SK-N-SH (cell line): Measurements from ENCODE around the gene SLC25A30. TPM values are rescaled to one million over a fixed set of nuclear protein-coding genes. Genes with fewer than 3 reads are reported as not detected.

Experiments used
- CTCF ChIA-PET: fragments of 300-600, 350-600 bp; formaldehyde crosslinking; extraction: SDS; loops from one replicate; lab custom pipeline; 2021; lab: Yijun Ruan, JAX
- POLR2A ChIA-PET: fragments of 350-600 bp; sonication (Branson Sonifier 250); formaldehyde crosslinking; extraction: SDS; loops from one replicate; lab custom pipeline; 2020; ENCODE audit warnings: antibody characterized with exemption, inconsistent platforms; lab: Yijun Ruan, JAX
- DNase-seq: peaks from one replicate; pipeline ENCODE4 v3.0.0; 2012
- H2AFZ ChIP-seq: fragments of 200-600 bp; sonication (generic); 2 replicates; pipeline ENCODE4 v1.8.1; 2016; ENCODE audit warnings: antibody characterized with exemption, mild to moderate bottlenecking, low read depth
- H3F3A ChIP-seq: fragments of 200-600 bp; sonication (generic); replicated peaks from 2 replicates; pipeline ENCODE3; 2016; ENCODE audit warnings: antibody characterized with exemption, mild to moderate bottlenecking; ENCODE audit not compliant: insufficient read depth
- H3K27ac ChIP-seq, 2 experiments: fragments of 200-500 bp in 1 of 2; fragments of 200-600 bp in 1 of 2; sonication (Bioruptor generic) in 1 of 2; sonication (generic), shearing (Covaris generic) in 1 of 2; 2 replicates each; pipeline versions ENCODE4 v1.5.1 to v1.6.1; 2014 to 2016; ENCODE audit warnings: low read depth in 2 of 2, inconsistent platforms in 1 of 2, low read length in 1 of 2, mild to moderate bottlenecking in 1 of 2, mixed read lengths in 1 of 2
- H3K27me3 ChIP-seq: fragments of 200-600 bp; sonication (generic), shearing (Covaris generic); 2 replicates; pipeline ENCODE4 v1.6.1; 2016; ENCODE audit warnings: mixed run types; ENCODE audit not compliant: insufficient read depth
- H3K36me3 ChIP-seq, 2 experiments: fragments of 200-500 bp in 1 of 2; fragments of 200-600 bp in 1 of 2; sonication (Bioruptor generic) in 1 of 2; sonication (generic) in 1 of 2; replicated peaks in 1 of 2; 2 replicates each; pipeline versions ENCODE3 to v1.5.1; 2014 to 2016; ENCODE audit warnings: low read length in 1 of 2, mild to moderate bottlenecking in 1 of 2; ENCODE audit not compliant: insufficient read depth in 2 of 2, control insufficient read depth in 1 of 2
- H3K4me1 ChIP-seq, 2 experiments: fragments of 200-500 bp in 1 of 2; fragments of 200-600 bp in 1 of 2; sonication (Bioruptor generic) in 1 of 2; sonication (generic), shearing (Covaris generic) in 1 of 2; 2 replicates each; pipeline versions ENCODE4 v1.5.1 to v1.6.1; 2014 to 2016; ENCODE audit warnings: low read depth in 1 of 2, low read length in 1 of 2, mixed run types in 1 of 2; ENCODE audit not compliant: insufficient read depth in 2 of 2, control insufficient read depth in 1 of 2
- H3K4me2 ChIP-seq: fragments of 200-600 bp; sonication (generic), shearing (Covaris generic); 2 replicates; pipeline ENCODE4 v1.6.1; 2017; ENCODE audit warnings: mixed run types
- H3K4me3 ChIP-seq, 2 experiments: fragments of 200-500 bp in 1 of 2; fragments of 200-600 bp in 1 of 2; sonication (Bioruptor generic) in 1 of 2; sonication (generic), shearing (Covaris generic) in 1 of 2; 2 replicates each; pipeline versions ENCODE4 v1.5.1 to v1.8.1; 2014 to 2016; ENCODE audit warnings: low read depth in 2 of 2, inconsistent platforms in 1 of 2, low read length in 1 of 2, mild to moderate bottlenecking in 1 of 2, mixed read lengths in 1 of 2, moderate library complexity in 1 of 2
- H3K79me2 ChIP-seq: fragments of 200-600 bp; sonication (generic); 2 replicates; pipeline ENCODE4 v1.8.1; 2017; ENCODE audit warnings: mild to moderate bottlenecking; ENCODE audit not compliant: insufficient read depth
- H3K9ac ChIP-seq: fragments of 200-600 bp; sonication (generic); 2 replicates; pipeline ENCODE4 v1.6.1; 2017; ENCODE audit warnings: mixed run types
- H3K9me2 ChIP-seq: fragments of 200-600 bp; sonication (generic); 2 replicates; pipeline ENCODE4 v1.6.1; 2017; ENCODE audit warnings: mixed run types
- H3K9me3 ChIP-seq: fragments of 200-600 bp; sonication (generic); 2 replicates; pipeline ENCODE4 v1.6.1; 2017; ENCODE audit warnings: mixed run types, mild to moderate bottlenecking, moderate library complexity
- H4K20me1 ChIP-seq: fragments of 200-600 bp; sonication (generic); 2 replicates; pipeline ENCODE4 v1.6.1; 2017; ENCODE audit warnings: mild to moderate bottlenecking, mixed run types; ENCODE audit not compliant: insufficient read depth
- ELF1 ChIP-seq: IDR thresholded peaks from 2 replicates; pipeline ENCODE4 v1.4.0; 2012
- EP300 ChIP-seq, 2 experiments: IDR thresholded peaks; 2 replicates each; pipeline versions ENCODE4 v1.4.0 to v1.6.1; 2012; ENCODE audit warnings: borderline replicate concordance in 1 of 2, low read depth in 1 of 2, low read length in 1 of 2
- FOSL2 ChIP-seq: IDR thresholded peaks from 2 replicates; pipeline ENCODE4 v1.4.0; 2012; ENCODE audit warnings: low read depth, mild to moderate bottlenecking, moderate library complexity, borderline replicate concordance
- FOXJ3 ChIP-seq: sonication (generic); formaldehyde crosslinking; IDR thresholded peaks from 2 replicates; pipeline ENCODE4 v1.5.1; 2020; ENCODE audit warnings: mild to moderate bottlenecking, missing genetic modification reagents
- FOXM1 ChIP-seq: IDR thresholded peaks from 2 replicates; pipeline ENCODE4 v1.4.0; 2012; ENCODE audit warnings: low read depth, mild to moderate bottlenecking
- GABPA ChIP-seq: IDR thresholded peaks from 2 replicates; pipeline ENCODE4 v1.4.0; 2012; ENCODE audit warnings: low read depth, mild to moderate bottlenecking
- IRF3 ChIP-seq: fragments of 150-350 bp; IDR thresholded peaks from 2 replicates; pipeline ENCODE4 v1.6.1; 2016; ENCODE audit warnings: mild to moderate bottlenecking, low read depth, low read length
- MEF2A ChIP-seq: IDR thresholded peaks from 2 replicates; pipeline ENCODE4 v1.4.0; 2012; ENCODE audit warnings: low read depth, borderline replicate concordance
- NFIC ChIP-seq: IDR thresholded peaks from 2 replicates; pipeline ENCODE4 v1.4.0; 2012; ENCODE audit warnings: borderline replicate concordance
- POLR2AphosphoS5 ChIP-seq: IDR thresholded peaks from 2 replicates; pipeline ENCODE4 v1.6.1; 2012; ENCODE audit warnings: low read depth, low read length
- RAD21 ChIP-seq: IDR thresholded peaks from 2 replicates; pipeline ENCODE4 v1.6.1; 2012; ENCODE audit warnings: mild to moderate bottlenecking, low read length
- RCOR1 ChIP-seq: fragments of 150-350 bp; IDR thresholded peaks from 2 replicates; pipeline ENCODE4 v1.6.1; 2017; ENCODE audit warnings: antibody characterized with exemption, low read length
- RXRA ChIP-seq: IDR thresholded peaks from 2 replicates; pipeline ENCODE4 v1.4.0; 2012; ENCODE audit warnings: low read depth, mild to moderate bottlenecking, borderline replicate concordance
- SIN3A ChIP-seq: IDR thresholded peaks from 2 replicates; pipeline ENCODE4 v1.6.1; 2012; ENCODE audit warnings: low read depth, mild to moderate bottlenecking, low read length, moderate library complexity, borderline replicate concordance
- TAF1 ChIP-seq: IDR thresholded peaks from 2 replicates; pipeline ENCODE4 v1.6.1; 2012; ENCODE audit warnings: low read depth, mild to moderate bottlenecking, low read length, moderate library complexity, borderline replicate concordance
- TCF12 ChIP-seq: IDR thresholded peaks from 2 replicates; pipeline ENCODE4 v1.4.0; 2012
- TEAD4 ChIP-seq: IDR thresholded peaks from 2 replicates; pipeline ENCODE4 v1.4.0; 2012; ENCODE audit warnings: mild to moderate bottlenecking, borderline replicate concordance; ENCODE audit not compliant: insufficient read depth
- YY1 ChIP-seq: IDR thresholded peaks from 2 replicates; pipeline ENCODE4 v1.4.0; 2012; ENCODE audit warnings: low read depth, mild to moderate bottlenecking
- WGBS: methylation state at CpG from one replicate; pipeline ENCODE4 v1.1.6; 2017; ENCODE audit warnings: low lambda C conversion rate; 5-methylcytosine and 5-hydroxymethylcytosine counted together
- polyA plus RNA-seq, 3 experiments: library from polyadenylated mRNA; depleted of rRNA; stranded (reverse); fragments of >200 nt; gene quantifications; 2 replicates each; pipeline ENCODE4 v1.2.3, GENCODE V29; 2012
- TF ChIP-seq, protein P1 (sequence below): IDR thresholded peaks from 2 replicates; pipeline ENCODE4; 2012
- TF ChIP-seq, protein P2 (sequence below): IDR thresholded peaks from 2 replicates; pipeline ENCODE4 v1.4.0; 2012; ENCODE audit warnings: low read depth
- TF ChIP-seq, protein P3 (sequence below): fragments of 150-350 bp; IDR thresholded peaks from 2 replicates; pipeline ENCODE4 v1.6.1; 2017; ENCODE audit warnings: antibody characterized with exemption, low read length, low read depth, borderline replicate concordance

Gene SLC25A30
- polyA plus RNA-seq, 1 of the 3 experiments (the other 2 are of a cell fraction) = 9.6 TPM

- no peak for TF ChIP-seq RAD21
- Histone ChIP-seq H3K9me2 (no peaks in the 10 kb centered on the region), H3K4me3 (peak overlapping the region; percentile 88 to 99; a peak in 3 of 4 replicates), H3F3A (peaks cover 11% of the 10 kb centered on the region), H3K4me2 (peak overlapping the region; percentile 86), H3K79me2 (peaks cover 70% of the 10 kb centered on the region), H3K9me3 (no peaks in the 10 kb centered on the region), H2AFZ (no peak overlapping the region), H3K9ac (peak overlapping the region; percentile 94; the same call in 1 of the 2 replicates), H3K4me1 (peaks cover 5 to 16% of the 10 kb centered on the region in 2 experiments; a peak in 3 of 4 replicates), H4K20me1 (peaks cover 54% of the 10 kb centered on the region), H3K36me3 (peaks cover 4 to 27% of the 10 kb centered on the region in 2 experiments), H3K27ac (no peak overlapping the region), H3K27me3 (no peaks in the 10 kb centered on the region)
- CTCF ChIA-PET = no interaction called here
- no peak for DNase-seq
- POLR2A ChIA-PET = no interaction called here
- 83% methylated on average over 4 of the region's 4 CpGs for WGBS
These were observed 48.2 kb upstream of the SLC25A30 start for GRCh38 chr13:45466359-45466758.

- Histone ChIP-seq H3F3A (peaks cover 16% of the 10 kb centered on the region), H2AFZ (peak within 1 kb of the TSS; percentile 94), H3K27ac (peak within 1 kb of the TSS; percentile 91 to 94), H3K79me2 (peaks cover 55% of the 10 kb centered on the region), H3K36me3 (peaks cover 4 to 19% of the 10 kb centered on the region in 2 experiments), H3K4me3 (peak within 1 kb of the TSS; percentile 88 to 99), H3K4me1 (peaks cover 5 to 16% of the 10 kb centered on the region in 2 experiments; a peak in 3 of 4 replicates), H3K9me3 (no peaks in the 10 kb centered on the region), H3K27me3 (no peaks in the 10 kb centered on the region), H4K20me1 (peaks cover 43% of the 10 kb centered on the region), H3K4me2 (peak within 1 kb of the TSS; percentile 86), H3K9ac (peak within 1 kb of the TSS; percentile 94), H3K9me2 (no peaks in the 10 kb centered on the region)
- ChIA-PET CTCF (interaction anchor here (0.7 to 1.0 kb wide), 2 partner anchors 11 to 24 kb away, joined by 3 read pairs; no protein-coding TSS in a partner anchor), POLR2A (interaction anchor here (1.0 to 1.4 kb wide), 2 partner anchors 124 to 125 kb away, joined by 4 to 7 read pairs; partner anchors contain the start of gene TPT1)
- peak; percentile 96 for DNase-seq
- 1% methylated on average over 30 of the region's 63 CpGs for WGBS
- TF ChIP-seq RXRA (no peak), TCF12 (peak; percentile 52), TAF1 (peak; percentile 77; the same call in 1 of the 2 replicates), SIN3A (peak; percentile 61; the same call in 1 of the 2 replicates), TEAD4 (no peak), MEF2A (no peak), NFIC (no peak), FOXJ3 (CRISPR knock-in tag) (peak; percentile 22; the same call in 1 of the 2 replicates), POLR2AphosphoS5 (no peak), RAD21 (no peak; the same call in 1 of the 2 replicates), YY1 (peak; percentile 70), IRF3 (no peak), GABPA (peak; percentile 99), FOSL2 (no peak), RCOR1 (peak; percentile 65), ELF1 (peak; percentile 91), FOXM1 (no peak), EP300 (IDR thresholded peaks at IDR 0.05; ENCODE audit: borderline replicate concordance in 1 of 2, low read depth in 1 of 2, low read length in 1 of 2) (peak in 1 of 2 experiments; percentile 4; a peak in 1 of 4 replicates)
- TF ChIP-seq, protein P1, sequence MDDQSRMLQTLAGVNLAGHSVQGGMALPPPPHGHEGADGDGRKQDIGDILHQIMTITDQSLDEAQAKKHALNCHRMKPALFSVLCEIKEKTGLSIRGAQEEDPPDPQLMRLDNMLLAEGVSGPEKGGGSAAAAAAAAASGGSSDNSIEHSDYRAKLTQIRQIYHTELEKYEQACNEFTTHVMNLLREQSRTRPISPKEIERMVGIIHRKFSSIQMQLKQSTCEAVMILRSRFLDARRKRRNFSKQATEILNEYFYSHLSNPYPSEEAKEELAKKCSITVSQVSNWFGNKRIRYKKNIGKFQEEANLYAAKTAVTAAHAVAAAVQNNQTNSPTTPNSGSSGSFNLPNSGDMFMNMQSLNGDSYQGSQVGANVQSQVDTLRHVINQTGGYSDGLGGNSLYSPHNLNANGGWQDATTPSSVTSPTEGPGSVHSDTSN = peak; percentile 69
- TF ChIP-seq, protein P2, sequence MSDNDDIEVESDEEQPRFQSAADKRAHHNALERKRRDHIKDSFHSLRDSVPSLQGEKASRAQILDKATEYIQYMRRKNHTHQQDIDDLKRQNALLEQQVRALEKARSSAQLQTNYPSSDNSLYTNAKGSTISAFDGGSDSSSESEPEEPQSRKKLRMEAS = peak; percentile 79
- TF ChIP-seq, protein P3, sequence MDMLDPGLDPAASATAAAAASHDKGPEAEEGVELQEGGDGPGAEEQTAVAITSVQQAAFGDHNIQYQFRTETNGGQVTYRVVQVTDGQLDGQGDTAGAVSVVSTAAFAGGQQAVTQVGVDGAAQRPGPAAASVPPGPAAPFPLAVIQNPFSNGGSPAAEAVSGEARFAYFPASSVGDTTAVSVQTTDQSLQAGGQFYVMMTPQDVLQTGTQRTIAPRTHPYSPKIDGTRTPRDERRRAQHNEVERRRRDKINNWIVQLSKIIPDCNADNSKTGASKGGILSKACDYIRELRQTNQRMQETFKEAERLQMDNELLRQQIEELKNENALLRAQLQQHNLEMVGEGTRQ = no peak
These were observed 46.7 kb upstream of the SLC25A30 start, which contains the start of gene COG3 for GRCh38 chr13:45464687-45465453. Gene COG3, plus strand, starts transcription at chr13:45464939. Its CDS starts 98 bp downstream, at chr13:45465037.
